H1 (cell line): ENCODE results near the gene ROBO4. TPM values are rescaled to one million over a fixed set of nuclear protein-coding genes. Genes with fewer than 3 reads are reported as not detected.

ENCODE experiments used
- ATF3 ChIP-seq: IDR thresholded peaks from 2 replicates; pipeline ENCODE4 v1.6.1; 2011; ENCODE audit warnings: low read depth, mild to moderate bottlenecking, low read length; ENCODE audit not compliant: insufficient read depth
- CHD7 ChIP-seq: fragments of 300-600 bp; sonication (generic); IDR thresholded peaks from 2 replicates; pipeline ENCODE4 v1.7.1; 2012; ENCODE audit warnings: low read length, moderate library complexity, mild to moderate bottlenecking, inconsistent platforms; ENCODE audit not compliant: insufficient replicate concordance
- PHF8 ChIP-seq: fragments of 200-600 bp; sonication (generic); conservative IDR thresholded peaks from 2 replicates; pipeline ENCODE4 v1.7.1; 2012; ENCODE audit warnings: low read depth, mild to moderate bottlenecking, inconsistent platforms, low read length, moderate library complexity
- SP2 ChIP-seq: IDR thresholded peaks from 2 replicates; pipeline ENCODE4 v1.6.1; 2012; ENCODE audit warnings: mild to moderate bottlenecking, low read length, inconsistent platforms
- TBP ChIP-seq: IDR thresholded peaks from 2 replicates; pipeline ENCODE4 v1.6.1; 2011; ENCODE audit warnings: low read depth, low read length, improper control_type of control experiment
- ZNF274 ChIP-seq: IDR thresholded peaks from 2 replicates; pipeline ENCODE4 v1.7.0; 2012; ENCODE audit warnings: low read length, borderline replicate concordance; ENCODE audit errors: extremely low read depth
- polyA plus RNA-seq, 7 experiments: library from polyadenylated mRNA; depleted of rRNA in 3 of 7; stranded (reverse) in 5 of 7; unstranded in 2 of 7; fragments of >200 nt in 5 of 7; fragments of 200-250 nt in 2 of 7; gene quantifications; 1 replicate in 5 of 7; 2 replicates in 1 of 7; 4 replicates in 1 of 7; pipeline versions ENCODE4 v1.2.1 to v1.2.3, GENCODE V29; 2011 to 2013; ENCODE audit warnings: missing spikeins in 2 of 7, mixed read lengths in 2 of 7
- total RNA-seq: library from RNA; stranded (reverse); fragmentation: NEBNext Ultra II Directional; extraction: Animal tissue kit (Norgen Biotek cat#: 25700); gene quantifications from 2 replicates; pipeline ENCODE4 v1.2.1, GENCODE V29; 2021

The ROBO4 gene
- total and polyA plus RNA-seq, 2 of the 8 experiments (the other 6 are each of a cell fraction or from before 2014, with no cell fraction given), result 0.03 TPM; not detected in 1

- TF ChIP-seq ZNF274, result no peak
- TF ChIP-seq CHD7, result no peak
- TF ChIP-seq TBP, result no peak
- TF ChIP-seq SP2, result no peak
- no peak for TF ChIP-seq ATF3
- no peak for TF ChIP-seq PHF8
Measured at GRCh38 chr11:124889191-124890091, 8.2 kb downstream of the ROBO4 start (continued).
